Fibroblast of skin of left quadriceps (primary cell): Measurements from ENCODE around the gene KRTAP12-4.
"Not testable (repeated sequence)": the region's sequence is repeated elsewhere in the genome, so short reads cannot be mapped to it uniquely, and the experiment has no call there.

Experiments used
- DNase-seq, 2 experiments: peaks; one replicate each; pipeline ENCODE4 v3.0.0-alpha.2; 2013; ENCODE audit warnings: low read depth in 2 of 2

Gene KRTAP12-4

GRCh38 chr21:44632067-44632466 is 22.4 kb downstream of the KRTAP12-4 start:
- DNase-seq = no peak

GRCh38 chr21:44630440-44630839 is 24.0 kb downstream of the KRTAP12-4 start:
- DNase-seq = no peak

- no peak for DNase-seq
Measured at GRCh38 chr21:44628707-44629391, 25.6 kb downstream of the KRTAP12-4 start.

- DNase-seq = not testable (repeated sequence)
Measured at GRCh38 chr21:44627831-44628233, 26.6 kb downstream of the KRTAP12-4 start.

- DNase-seq = not testable (repeated sequence)
Measured at GRCh38 chr21:44627181-44627822, 27.2 kb downstream of the KRTAP12-4 start.

GRCh38 chr21:44626673-44627143 is 27.8 kb downstream of the KRTAP12-4 start, which contains the start of gene KRTAP10-9:
Gene KRTAP10-9 (plus strand): TSS chr21:44627093. CDS start chr21:44627172, 79 bp downstream.
- DNase-seq = no peak

GRCh38 chr21:44626262-44626661 is 28.2 kb downstream of the KRTAP12-4 start:
- DNase-seq = no peak

- DNase-seq = no peak
Measured at GRCh38 chr21:44625756-44626155, 28.7 kb downstream of the KRTAP12-4 start.

GRCh38 chr21:44623575-44623974 is 30.9 kb downstream of the KRTAP12-4 start:
- no peak for DNase-seq

GRCh38 chr21:44619886-44620285 is 34.6 kb downstream of the KRTAP12-4 start:
- DNase-seq = no peak

- no peak for DNase-seq
Measured at GRCh38 chr21:44618909-44619308, 35.5 kb downstream of the KRTAP12-4 start.

- DNase-seq = no peak
Measured at GRCh38 chr21:44618504-44618903, 36.0 kb downstream of the KRTAP12-4 start.

GRCh38 chr21:44617071-44617501 is 37.4 kb downstream of the KRTAP12-4 start:
- no peak for DNase-seq

- no peak for DNase-seq
Measured at GRCh38 chr21:44616591-44616926, 37.9 kb downstream of the KRTAP12-4 start.

GRCh38 chr21:44615911-44616590 is 38.4 kb downstream of the KRTAP12-4 start:
- DNase-seq = no peak

- DNase-seq = no peak
Measured at GRCh38 chr21:44615466-44615865, 39.0 kb downstream of the KRTAP12-4 start.

- no peak for DNase-seq
Measured at GRCh38 chr21:44614961-44615391, 39.5 kb downstream of the KRTAP12-4 start.

- DNase-seq = no peak
Measured at GRCh38 chr21:44614161-44614631, 40.3 kb downstream of the KRTAP12-4 start.

GRCh38 chr21:44613386-44614155 is 40.9 kb downstream of the KRTAP12-4 start:
- DNase-seq = no peak

GRCh38 chr21:44612669-44613229 is 41.7 kb downstream of the KRTAP12-4 start:
- no peak for DNase-seq

- no peak for DNase-seq
Measured at GRCh38 chr21:44612029-44612486, 42.4 kb downstream of the KRTAP12-4 start, which contains the start of gene KRTAP10-8. Gene KRTAP10-8 (plus strand): TSS chr21:44612079. CDS start chr21:44612101, 22 bp downstream.
